GM23338 (cell line): ENCODE data around the gene HIC2. TPM values are rescaled to one million over a fixed set of nuclear protein-coding genes. Genes with fewer than 3 reads are reported as not detected.
A peak's percentile ranks its signal among the peaks of the same experiment; 100 is the strongest.
"Not testable (repeated sequence)": the region's sequence is repeated elsewhere in the genome, so short reads cannot be mapped to it uniquely, and the experiment has no call there.

Experiments used
- ATAC-seq: fragments of 200-7000 bp; cut with Tn5 transposase; 3 replicates; pipeline ENCODE4 v1.9.1; 2020
- DNase-seq: peaks from one replicate; pipeline ENCODE4 v3.0.0-alpha.2; 2015; ENCODE audit warnings: low spot score
- H2AFZ ChIP-seq: fragments of 200-600 bp; sonication (generic); 2 replicates; pipeline ENCODE4 v1.8.0; 2016; ENCODE audit warnings: antibody characterized with exemption, mild to moderate bottlenecking, moderate library complexity
- H3F3A ChIP-seq: fragments of 200-600 bp; sonication (generic); replicated peaks from 2 replicates; pipeline ENCODE4 v1.8.0; 2017; ENCODE audit warnings: antibody characterized with exemption, mixed run types, low read depth
- H3K27ac ChIP-seq: fragments of 200-600 bp; sonication (generic); 2 replicates; pipeline ENCODE4 v1.6.1; 2016; ENCODE audit warnings: low read depth
- H3K27me3 ChIP-seq: fragments of 200-600 bp; sonication (generic); 2 replicates; pipeline ENCODE4 v1.8.0; 2016; ENCODE audit warnings: mild to moderate bottlenecking, mixed run types, moderate library complexity; ENCODE audit not compliant: insufficient read depth
- H3K36me3 ChIP-seq: fragments of 200-600 bp; sonication (generic); 2 replicates; pipeline ENCODE4 v1.8.0; 2016; ENCODE audit warnings: mild to moderate bottlenecking; ENCODE audit not compliant: insufficient read depth
- H3K4me1 ChIP-seq: fragments of 200-600 bp; sonication (generic); 2 replicates; pipeline ENCODE4 v1.8.0; 2016; ENCODE audit warnings: mild to moderate bottlenecking, moderate library complexity; ENCODE audit not compliant: insufficient read depth
- H3K4me2 ChIP-seq: fragments of 200-600 bp; sonication (generic); 2 replicates; pipeline ENCODE4 v1.7.1; 2017; ENCODE audit warnings: mixed run types
- H3K4me3 ChIP-seq: fragments of 200-600 bp; sonication (generic); 2 replicates; pipeline ENCODE4 v1.6.1; 2016; ENCODE audit warnings: mixed run types
- H3K79me2 ChIP-seq: fragments of 200-600 bp; sonication (generic); replicated peaks from 2 replicates; pipeline ENCODE4 v1.8.0; 2017; ENCODE audit warnings: mild to moderate bottlenecking; ENCODE audit not compliant: insufficient read depth
- H3K9me2 ChIP-seq: fragments of 200-600 bp; sonication (generic); 2 replicates; pipeline ENCODE4 v1.8.0; 2017; ENCODE audit not compliant: insufficient read depth
- H4K20me1 ChIP-seq: fragments of 200-600 bp; sonication (generic); replicated peaks from 2 replicates; pipeline ENCODE4 v1.8.0; 2017; ENCODE audit warnings: mild to moderate bottlenecking; ENCODE audit not compliant: insufficient read depth
- H3K27ac Mint-ChIP-seq: 2 replicates; pipeline ENCODE4 v1.8.0; 2020; ENCODE audit warnings: inconsistent platforms, mild to moderate bottlenecking, moderate library complexity, mixed read lengths
- H3K27me3 Mint-ChIP-seq: 3 replicates; pipeline ENCODE4 v1.8.0; 2022; ENCODE audit warnings: low read depth, mild to moderate bottlenecking, moderate library complexity, mixed read lengths, inconsistent platforms; ENCODE audit not compliant: insufficient read depth, poor library complexity
- H3K36me3 Mint-ChIP-seq: 3 replicates; pipeline ENCODE4 v1.8.0; 2021; ENCODE audit warnings: low read depth, mild to moderate bottlenecking, inconsistent platforms, moderate library complexity, mixed read lengths
- H3K4me1 Mint-ChIP-seq: 3 replicates; pipeline ENCODE4 v1.8.0; 2020; ENCODE audit warnings: mild to moderate bottlenecking, inconsistent platforms, mixed read lengths
- H3K4me3 Mint-ChIP-seq: 3 replicates; pipeline ENCODE4 v1.8.0; 2021; ENCODE audit warnings: moderate library complexity, mild to moderate bottlenecking, inconsistent platforms, mixed read lengths
- H3K9me3 Mint-ChIP-seq: 3 replicates; pipeline ENCODE4 v1.8.0; 2020; ENCODE audit warnings: moderate library complexity, mild to moderate bottlenecking, inconsistent platforms, mixed read lengths
- CREB1 ChIP-seq: fragments of 250-450 bp; sonication (Bioruptor Pico); IDR thresholded peaks from 2 replicates; pipeline ENCODE4 v1.5.0; 2020; ENCODE audit warnings: low read depth, mild to moderate bottlenecking, moderate library complexity
- EZH2 ChIP-seq: fragments of 200-600 bp; sonication (generic); IDR thresholded peaks from one replicate; pipeline ENCODE4 v1.8.0; 2017; ENCODE audit warnings: antibody characterized with exemption, mild to moderate bottlenecking, low read depth; ENCODE audit not compliant: unreplicated experiment
- EZH2phosphoT487 ChIP-seq: fragments of 200-600 bp; sonication (generic); IDR thresholded peaks from one replicate; pipeline ENCODE4 v1.8.1; 2018; ENCODE audit warnings: antibody characterized with exemption; ENCODE audit not compliant: unreplicated experiment
- JUNB ChIP-seq: IDR thresholded peaks from one replicate; pipeline ENCODE4 v1.6.1; 2016; ENCODE audit warnings: antibody characterized with exemption; ENCODE audit not compliant: unreplicated experiment
- NANOG ChIP-seq: IDR thresholded peaks from 2 replicates; pipeline ENCODE4 v1.6.1; 2016; ENCODE audit warnings: antibody characterized with exemption, borderline replicate concordance
- POLR2AphosphoS5 ChIP-seq: IDR thresholded peaks from 2 replicates; pipeline ENCODE4 v1.6.1; 2016; ENCODE audit warnings: antibody characterized with exemption, low read depth
- STAT1 ChIP-seq: IDR thresholded peaks from one replicate; pipeline ENCODE4 v1.6.1; 2016; ENCODE audit warnings: antibody characterized with exemption; ENCODE audit not compliant: unreplicated experiment
- ZNF114 ChIP-seq: fragments of 250-450 bp; sonication (Bioruptor Pico); IDR thresholded peaks from 2 replicates; pipeline ENCODE4 v1.5.0; 2020; ENCODE audit warnings: mild to moderate bottlenecking, moderate library complexity
- ZNF331 ChIP-seq: fragments of 250-450 bp; sonication (Bioruptor Pico); IDR thresholded peaks from 2 replicates; pipeline ENCODE4 v1.5.0; 2020; ENCODE audit warnings: low read depth, mild to moderate bottlenecking, moderate library complexity
- polyA plus RNA-seq: library from polyadenylated mRNA; unstranded; fragments of >200 nt; fragmentation: Nextera tagmentation; extraction: Ambion mirVana; gene quantifications from 2 replicates; pipeline ENCODE4 v1.2.1, GENCODE V29; 2016
- total RNA-seq: library from RNA; depleted of rRNA; stranded (reverse); fragments of >200 nt; shearing (Covaris generic); gene quantifications from 2 replicates; pipeline ENCODE4 v1.2.3, GENCODE V29; 2014
- TF ChIP-seq, protein P1 (sequence below): IDR thresholded peaks from 2 replicates; pipeline ENCODE4 v1.6.1; 2016; ENCODE audit warnings: antibody characterized with exemption
- TF ChIP-seq, protein P2 (sequence below), 2 experiments: fragments of 200-600 bp in 1 of 2; sonication (generic) in 1 of 2; conservative IDR thresholded peaks; 2 replicates each; pipeline versions ENCODE4 v1.5.1 to v1.6.1; 2016 to 2017; ENCODE audit warnings: antibody characterized with exemption in 2 of 2, low read depth in 2 of 2, mild to moderate bottlenecking in 2 of 2, moderate library complexity in 1 of 2

Gene HIC2
- total and polyA plus RNA-seq, 2 experiments from 2014 or later: 8.0 to 34.0 TPM

DNA sequence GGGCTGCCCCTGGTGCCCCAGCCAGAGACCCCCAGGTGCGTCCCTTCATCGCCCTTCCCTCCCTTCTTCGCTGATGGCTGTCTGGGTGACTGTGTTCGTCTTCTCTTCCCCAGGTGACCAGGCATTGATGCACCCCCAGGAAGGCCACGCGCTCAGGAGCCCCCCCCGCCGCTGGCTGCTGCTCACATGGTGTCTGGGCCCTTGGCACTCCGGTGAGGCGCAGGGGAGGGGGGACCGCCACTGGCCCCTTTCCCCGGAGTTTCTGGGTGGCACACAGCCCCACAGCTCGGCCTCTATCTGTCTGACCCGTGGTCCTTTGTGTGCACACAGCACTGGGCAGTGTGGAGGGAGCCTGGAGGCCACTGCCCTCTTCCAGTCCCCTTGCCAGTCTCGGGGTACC, 25.5 kb downstream of the HIC2 start:
- Mint-ChIP-seq H3K36me3 (peaks cover 15% of the 10 kb centered on the region), H3K4me1 (peaks cover 15% of the 10 kb centered on the region), H3K27ac (peak overlapping the region; percentile 85; the same call in 1 of the 2 replicates)
- not testable (repeated sequence) for H3F3A ChIP-seq, H4K20me1 ChIP-seq, H3K4me3 ChIP-seq, H3K27me3 ChIP-seq, H2AFZ ChIP-seq, H3K4me1 ChIP-seq, DNase-seq, H3K4me2 ChIP-seq, H3K27me3 Mint-ChIP-seq, H3K9me3 Mint-ChIP-seq, ATAC-seq, H3K4me3 Mint-ChIP-seq, H3K9me2 ChIP-seq, H3K36me3 ChIP-seq
- H3K27ac ChIP-seq: peak overlapping the region; percentile 74; the same call in 1 of the 2 replicates
- peaks cover 10% of the 10 kb centered on the region; the same call in 1 of the 2 replicates for H3K79me2 ChIP-seq

DNA sequence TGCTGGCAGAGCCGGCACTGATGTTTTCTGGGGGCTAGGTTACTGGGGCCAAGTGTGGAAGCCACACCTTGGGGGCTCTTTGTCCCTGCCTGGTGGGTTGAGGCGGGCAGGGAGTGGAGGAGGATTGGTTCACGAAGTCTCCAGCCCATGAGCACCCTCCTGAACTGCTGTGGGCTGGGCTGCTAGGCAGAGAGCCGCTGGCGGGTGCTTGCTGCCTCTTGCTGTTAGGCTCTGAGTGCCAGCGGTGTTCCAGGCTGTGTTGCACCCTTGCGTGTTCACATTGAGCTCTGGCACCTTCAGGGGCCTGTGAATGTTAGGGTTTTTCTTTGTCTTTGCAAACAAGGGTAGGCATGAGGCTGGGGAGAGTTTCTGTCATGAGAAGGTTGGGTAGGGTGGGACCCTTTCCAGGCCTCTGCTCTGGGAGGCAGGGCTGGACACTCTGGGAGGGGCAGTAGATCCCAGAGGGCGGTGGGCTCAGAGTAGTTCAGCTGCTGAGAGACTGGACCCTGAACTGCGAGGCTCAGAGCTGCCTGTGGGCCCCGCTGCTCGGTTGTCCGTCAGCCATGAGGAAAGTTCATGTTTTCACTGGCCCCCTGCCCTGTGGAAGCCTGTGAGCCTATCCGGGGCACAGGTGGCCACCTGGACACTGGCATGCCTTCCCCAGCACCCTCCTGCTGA, 26.0 kb downstream of the HIC2 start:
- DNase-seq: no peak
- Mint-ChIP-seq H3K27me3 (peaks cover 2% of the 10 kb centered on the region), H3K27ac (peak overlapping the region; percentile 85), H3K4me3 (peak overlapping the region; percentile 10; the same call in 1 of the 3 replicates), H3K9me3 (no peaks in the 10 kb centered on the region; the same call in 2 of the 3 replicates), H3K36me3 (peaks cover 15% of the 10 kb centered on the region), H3K4me1 (peaks cover 20% of the 10 kb centered on the region)
- Histone ChIP-seq H3K4me2 (no peak overlapping the region), H3K79me2 (peaks cover 10% of the 10 kb centered on the region; the same call in 1 of the 2 replicates), H3F3A (no peaks in the 10 kb centered on the region), H2AFZ (no peak overlapping the region), H3K27ac (peak overlapping the region; percentile 74), H3K4me3 (no peak overlapping the region), H3K9me2 (no peaks in the 10 kb centered on the region), H3K36me3 (no peaks in the 10 kb centered on the region), H3K4me1 (0 out of 2 replicates have a peak, but pooled peaks cover 8% of the 10 kb centered on the region), H4K20me1 (peaks cover 11% of the 10 kb centered on the region), H3K27me3 (no peaks in the 10 kb centered on the region)
- TF ChIP-seq ZNF331 (CRISPR knock-in tag): no peak
- TF ChIP-seq EZH2phosphoT487: no peak
- no peak for ATAC-seq

DNA sequence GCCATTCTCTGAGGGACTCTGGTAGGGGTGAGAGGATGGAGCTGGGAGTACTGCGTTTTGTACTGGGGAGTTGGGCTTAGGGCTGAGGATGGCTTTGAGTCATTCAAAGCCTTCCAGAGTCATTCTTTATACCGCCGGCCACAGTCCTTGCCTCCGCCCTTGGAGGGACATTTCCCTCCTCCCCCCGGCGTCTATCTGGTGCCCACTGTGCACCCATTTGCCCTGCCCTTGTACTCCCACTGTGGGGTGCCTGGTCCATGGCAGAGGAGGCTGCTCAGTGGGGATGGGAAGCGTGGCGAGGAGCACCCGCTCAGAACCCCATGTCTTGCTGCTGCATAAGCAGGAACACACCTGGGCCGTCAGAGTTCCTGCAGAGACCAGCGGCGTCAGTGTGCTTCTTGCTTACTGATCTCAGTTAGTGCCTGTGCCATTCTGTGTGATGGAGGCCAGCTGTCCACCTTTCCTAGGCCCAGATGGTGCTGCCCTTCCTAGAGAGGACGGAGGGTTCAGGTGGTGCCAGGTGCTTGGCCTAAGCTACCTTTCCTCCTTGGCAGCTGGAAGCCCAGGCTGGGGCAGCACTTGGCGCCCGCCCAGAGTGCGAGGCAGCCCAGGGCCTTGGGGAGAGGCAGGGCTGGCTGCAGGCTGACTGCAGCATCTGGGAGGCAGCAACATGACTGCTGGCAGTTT, 26.7 kb downstream of the HIC2 start:
- no peak overlapping the region for H3K4me2 ChIP-seq
- no peak overlapping the region for H3K4me3 ChIP-seq
- peaks cover 12% of the 10 kb centered on the region; the same call in 1 of the 2 replicates for H3K79me2 ChIP-seq
- no peaks in the 10 kb centered on the region for H3K36me3 ChIP-seq
- ATAC-seq: no peak
- Mint-ChIP-seq H3K9me3 (no peaks in the 10 kb centered on the region; the same call in 2 of the 3 replicates), H3K4me1 (peaks cover 23% of the 10 kb centered on the region), H3K27ac (no peak overlapping the region), H3K27me3 (peaks cover 5% of the 10 kb centered on the region), H3K4me3 (no peak overlapping the region), H3K36me3 (peaks cover 15% of the 10 kb centered on the region)
- DNase-seq: no peak
- no peaks in the 10 kb centered on the region for H3F3A ChIP-seq
- no peaks in the 10 kb centered on the region for H3K27me3 ChIP-seq
- 0 out of 2 replicates have a peak overlapping the region, but pooled peaks have one; percentile 74 for H3K27ac ChIP-seq
- H4K20me1 ChIP-seq: peaks cover 11% of the 10 kb centered on the region
- no peaks in the 10 kb centered on the region for H3K9me2 ChIP-seq
- 0 out of 2 replicates have a peak, but pooled peaks cover 8% of the 10 kb centered on the region for H3K4me1 ChIP-seq
- no peak overlapping the region for H2AFZ ChIP-seq
- TF ChIP-seq, protein P1, sequence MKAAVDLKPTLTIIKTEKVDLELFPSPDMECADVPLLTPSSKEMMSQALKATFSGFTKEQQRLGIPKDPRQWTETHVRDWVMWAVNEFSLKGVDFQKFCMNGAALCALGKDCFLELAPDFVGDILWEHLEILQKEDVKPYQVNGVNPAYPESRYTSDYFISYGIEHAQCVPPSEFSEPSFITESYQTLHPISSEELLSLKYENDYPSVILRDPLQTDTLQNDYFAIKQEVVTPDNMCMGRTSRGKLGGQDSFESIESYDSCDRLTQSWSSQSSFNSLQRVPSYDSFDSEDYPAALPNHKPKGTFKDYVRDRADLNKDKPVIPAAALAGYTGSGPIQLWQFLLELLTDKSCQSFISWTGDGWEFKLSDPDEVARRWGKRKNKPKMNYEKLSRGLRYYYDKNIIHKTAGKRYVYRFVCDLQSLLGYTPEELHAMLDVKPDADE: no peak
- TF ChIP-seq CREB1 (CRISPR knock-in tag) (no peak), EZH2phosphoT487 (no peak), JUNB (no peak), NANOG (no peak), ZNF114 (CRISPR knock-in tag) (no peak), POLR2AphosphoS5 (no peak), ZNF331 (CRISPR knock-in tag) (no peak), STAT1 (no peak), EZH2 (no peak)
- TF ChIP-seq, protein P2, sequence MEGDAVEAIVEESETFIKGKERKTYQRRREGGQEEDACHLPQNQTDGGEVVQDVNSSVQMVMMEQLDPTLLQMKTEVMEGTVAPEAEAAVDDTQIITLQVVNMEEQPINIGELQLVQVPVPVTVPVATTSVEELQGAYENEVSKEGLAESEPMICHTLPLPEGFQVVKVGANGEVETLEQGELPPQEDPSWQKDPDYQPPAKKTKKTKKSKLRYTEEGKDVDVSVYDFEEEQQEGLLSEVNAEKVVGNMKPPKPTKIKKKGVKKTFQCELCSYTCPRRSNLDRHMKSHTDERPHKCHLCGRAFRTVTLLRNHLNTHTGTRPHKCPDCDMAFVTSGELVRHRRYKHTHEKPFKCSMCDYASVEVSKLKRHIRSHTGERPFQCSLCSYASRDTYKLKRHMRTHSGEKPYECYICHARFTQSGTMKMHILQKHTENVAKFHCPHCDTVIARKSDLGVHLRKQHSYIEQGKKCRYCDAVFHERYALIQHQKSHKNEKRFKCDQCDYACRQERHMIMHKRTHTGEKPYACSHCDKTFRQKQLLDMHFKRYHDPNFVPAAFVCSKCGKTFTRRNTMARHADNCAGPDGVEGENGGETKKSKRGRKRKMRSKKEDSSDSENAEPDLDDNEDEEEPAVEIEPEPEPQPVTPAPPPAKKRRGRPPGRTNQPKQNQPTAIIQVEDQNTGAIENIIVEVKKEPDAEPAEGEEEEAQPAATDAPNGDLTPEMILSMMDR (conservative IDR thresholded peaks at IDR 0.05; ENCODE audit: low read depth in 2 of 2): no peak
